IPS DF 6.9 (cell line): ENCODE data around the gene GTF2F2.

Experiments
- DNase-seq: peaks from one replicate; pipeline ENCODE4 v3.0.0-alpha.2; 2013; ENCODE audit warnings: low read depth, low spot score
- H3K27ac ChIP-seq: one replicate; pipeline ENCODE4 v1.5.1; 2013; ENCODE audit warnings: low read length, control low read depth
- H3K27me3 ChIP-seq: 2 replicates; pipeline ENCODE4 v1.6.1; 2013; ENCODE audit warnings: mild to moderate bottlenecking, low read length; ENCODE audit not compliant: control insufficient read depth, insufficient read depth
- H3K36me3 ChIP-seq: 2 replicates; pipeline ENCODE4 v1.6.1; 2013; ENCODE audit warnings: low read length; ENCODE audit not compliant: control insufficient read depth, insufficient read depth
- H3K4me1 ChIP-seq: 2 replicates; pipeline ENCODE4 v1.6.1; 2013; ENCODE audit warnings: low read length; ENCODE audit not compliant: control insufficient read depth, insufficient read depth
- H3K4me3 ChIP-seq: 2 replicates; pipeline ENCODE4 v1.5.1; 2013; ENCODE audit warnings: mild to moderate bottlenecking, low read length
- H3K9me3 ChIP-seq: 2 replicates; pipeline ENCODE4 v1.6.1; 2013; ENCODE audit warnings: low read length, inconsistent platforms; ENCODE audit not compliant: control insufficient read depth, insufficient read depth
- WGBS: extraction: QIAGEN DNeasy Blood & Tissue Kit; methylation state at CpG from one replicate; pipeline ENCODE4 v1.1.7; 2013; ENCODE audit warnings: mixed read lengths, missing lambda C conversion rate; ENCODE audit not compliant: insufficient read length, insufficient coverage; 5-methylcytosine and 5-hydroxymethylcytosine counted together

The GTF2F2 gene

DNA sequence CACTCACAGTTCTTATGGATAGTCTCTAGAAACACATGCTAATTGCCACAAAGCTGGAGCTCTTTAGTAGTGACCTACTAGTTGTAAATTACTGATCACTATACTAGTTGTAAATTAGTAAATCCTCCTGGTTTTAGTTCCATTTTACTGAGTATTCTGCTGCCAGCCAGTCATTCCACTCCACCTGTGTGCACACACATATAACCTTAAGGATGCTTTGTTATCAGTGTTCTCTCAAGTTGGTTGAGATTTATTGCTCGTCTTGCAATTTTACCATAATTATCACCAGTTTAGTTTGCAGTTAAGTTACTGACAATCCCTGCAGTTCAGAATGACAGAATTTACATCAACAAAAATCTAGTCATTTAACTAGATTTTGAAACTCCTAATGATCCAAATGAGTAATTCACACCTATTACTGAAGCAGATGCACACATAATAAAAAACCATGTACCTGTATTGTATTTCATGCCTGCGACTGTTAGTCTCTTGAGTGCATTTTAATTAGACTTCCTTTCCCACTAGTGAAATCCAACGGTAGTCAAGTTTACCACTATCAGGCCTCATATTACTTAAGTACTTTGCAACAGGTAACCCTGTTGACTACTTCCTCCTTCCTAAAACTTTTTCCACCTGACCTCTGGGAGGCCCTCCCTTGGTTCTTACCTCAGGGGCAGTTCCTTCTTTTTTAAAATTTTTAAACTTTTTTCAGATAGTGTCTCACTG is 213.1 kb downstream of the GTF2F2 start:
- no peak for DNase-seq
- WGBS = no CpG with 5 or more reads among the region's 3 CpGs
- Histone ChIP-seq H3K4me3 (no peak overlapping the region), H3K27me3 (no peaks in the 10 kb centered on the region; the same call in 1 of the 2 replicates), H3K27ac (no peak overlapping the region), H3K36me3 (peaks cover 24% of the 10 kb centered on the region), H3K4me1 (no peaks in the 10 kb centered on the region), H3K9me3 (no peaks in the 10 kb centered on the region)
